HG03060 (cell line): Measurements from ENCODE around the gene TBC1D4.
"Not testable (repeated sequence)": the region's sequence is repeated elsewhere in the genome, so short reads cannot be mapped to it uniquely, and the experiment has no call there.

Source experiments
- ATAC-seq: cut with Tn5 transposase; IDR thresholded peaks from one replicate; pipeline ENCODE4 v1.9.1; 2021; ENCODE audit warnings: low read depth, moderate number of reproducible peaks; ENCODE audit not compliant: unreplicated experiment

TBC1D4 gene

DNA sequence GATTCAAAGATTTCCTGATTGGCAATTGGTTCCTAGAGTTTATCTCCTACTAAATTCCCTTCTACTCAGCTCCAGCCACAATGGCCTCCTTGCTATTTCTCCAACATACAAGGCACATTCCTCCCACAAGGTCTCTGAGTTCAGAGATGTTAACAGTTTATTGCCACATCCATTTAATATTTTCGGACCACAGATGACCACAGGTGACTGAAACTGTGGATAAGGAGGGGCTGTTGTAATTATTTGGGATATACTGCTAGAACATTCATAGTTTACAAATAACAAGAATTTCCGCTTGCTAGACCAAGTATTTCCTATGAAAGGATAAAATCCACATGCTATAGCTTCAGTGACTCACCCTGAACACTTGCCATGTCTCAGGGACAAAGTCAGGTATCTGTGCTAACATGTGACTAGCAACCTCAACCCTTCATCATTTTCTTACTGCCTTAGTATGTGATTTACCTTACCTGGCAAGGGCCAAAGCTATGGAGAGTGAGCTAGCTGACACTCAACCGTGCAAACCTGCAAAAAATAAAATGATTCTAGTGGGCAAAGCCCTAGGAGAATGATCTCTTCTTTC is 117.7 kb downstream of the TBC1D4 start:
- no peak for ATAC-seq

DNA sequence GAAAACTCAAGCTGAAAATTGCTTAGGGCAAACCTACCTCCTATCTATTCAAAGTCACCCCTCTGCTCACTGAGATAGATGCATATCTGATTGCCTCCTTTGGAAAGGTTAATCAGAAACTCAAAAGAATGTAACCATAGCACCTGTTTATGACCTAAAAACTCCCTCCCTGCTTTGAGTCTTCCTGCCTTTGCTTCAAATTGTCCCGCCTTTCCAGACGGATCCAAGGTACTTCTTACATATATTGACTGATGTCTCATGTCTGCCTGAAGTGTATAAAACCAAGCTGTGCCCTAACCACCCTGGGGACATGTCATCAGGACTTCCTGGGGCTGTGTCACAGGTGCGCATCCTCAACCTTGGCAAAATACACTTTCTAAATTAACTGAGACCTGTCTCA is 118.6 kb downstream of the TBC1D4 start:
- no peak for ATAC-seq

GRCh38 chr13:75362026-75362425 is 119.9 kb downstream of the TBC1D4 start:
- ATAC-seq, result no peak

- no peak for ATAC-seq
These were observed 121.8 kb downstream of the TBC1D4 start for GRCh38 chr13:75360170-75360569.

- ATAC-seq, result no peak
These were observed 122.7 kb downstream of the TBC1D4 start for GRCh38 chr13:75359266-75359665.

- ATAC-seq, result peak; percentile 50
These were observed 124.2 kb downstream of the TBC1D4 start for GRCh38 chr13:75357576-75358289.

DNA sequence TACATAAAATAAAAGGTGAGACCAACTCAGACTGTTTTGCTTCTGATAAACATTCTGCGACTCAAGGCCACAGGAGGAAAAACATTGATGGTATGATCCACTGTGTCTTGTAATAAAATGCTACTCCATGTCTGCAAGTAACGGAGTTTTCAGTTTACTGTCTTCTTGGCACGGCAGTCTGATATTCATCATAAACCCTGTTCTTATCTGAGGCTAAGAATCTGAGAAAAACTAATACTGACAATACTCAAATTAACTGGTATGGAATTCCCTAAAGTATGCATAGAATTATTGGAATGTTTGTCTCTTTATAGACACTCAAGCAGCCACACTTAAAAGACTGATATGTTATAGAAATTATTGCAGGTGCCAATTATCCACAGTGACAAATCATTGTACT is 125.5 kb downstream of the TBC1D4 start:
- no peak for ATAC-seq

- no peak for ATAC-seq
These were observed 126.4 kb downstream of the TBC1D4 start for GRCh38 chr13:75355609-75356008.

DNA sequence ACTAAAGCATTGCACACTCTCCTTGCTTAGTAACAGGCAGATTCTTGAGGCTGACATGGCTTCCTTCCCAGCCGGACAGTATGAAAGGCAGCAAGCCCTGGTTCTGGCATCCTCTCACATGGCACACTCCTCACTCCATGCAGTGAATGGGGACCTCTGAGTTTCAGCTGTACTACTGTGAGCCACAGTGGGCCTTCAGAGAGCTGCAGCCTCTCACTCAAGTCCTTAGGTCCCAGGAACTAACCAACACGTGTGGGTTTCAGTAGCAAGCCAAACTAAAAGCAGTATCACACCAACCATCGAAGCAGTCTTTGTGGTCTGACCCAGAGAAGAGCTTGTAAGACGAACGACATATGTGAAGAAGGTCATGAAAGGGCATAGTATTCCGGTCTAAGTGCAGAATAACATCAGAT is 128.2 kb downstream of the TBC1D4 start:
- ATAC-seq, result peak; percentile 63

- ATAC-seq, result no peak
These were observed 129.2 kb downstream of the TBC1D4 start for GRCh38 chr13:75352641-75353327.

DNA sequence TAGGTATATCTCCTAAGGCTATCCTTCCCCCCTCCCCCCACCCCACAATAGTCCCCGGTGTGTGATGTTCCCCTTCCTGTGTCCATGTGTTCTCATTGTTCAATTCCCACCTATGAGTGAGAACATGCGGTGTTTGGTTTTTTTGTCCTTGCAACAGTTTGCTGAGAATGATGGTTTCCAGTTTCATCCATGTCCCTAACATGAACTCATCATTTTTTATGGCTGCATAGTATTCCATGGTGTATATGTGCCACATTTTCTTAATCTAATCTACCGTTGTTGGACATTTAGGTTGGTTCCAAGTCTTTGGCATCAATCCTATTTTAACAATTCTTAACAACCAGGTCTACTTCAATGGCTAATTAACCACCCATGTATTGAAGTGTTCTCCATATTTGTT is 130.4 kb downstream of the TBC1D4 start:
- not testable (repeated sequence) for ATAC-seq

- no peak for ATAC-seq
These were observed 134.0 kb downstream of the TBC1D4 start for GRCh38 chr13:75347925-75348324.

GRCh38 chr13:75347457-75347856 is 134.5 kb downstream of the TBC1D4 start:
- no peak for ATAC-seq

GRCh38 chr13:75345193-75345592 is 136.8 kb downstream of the TBC1D4 start:
- no peak for ATAC-seq

DNA sequence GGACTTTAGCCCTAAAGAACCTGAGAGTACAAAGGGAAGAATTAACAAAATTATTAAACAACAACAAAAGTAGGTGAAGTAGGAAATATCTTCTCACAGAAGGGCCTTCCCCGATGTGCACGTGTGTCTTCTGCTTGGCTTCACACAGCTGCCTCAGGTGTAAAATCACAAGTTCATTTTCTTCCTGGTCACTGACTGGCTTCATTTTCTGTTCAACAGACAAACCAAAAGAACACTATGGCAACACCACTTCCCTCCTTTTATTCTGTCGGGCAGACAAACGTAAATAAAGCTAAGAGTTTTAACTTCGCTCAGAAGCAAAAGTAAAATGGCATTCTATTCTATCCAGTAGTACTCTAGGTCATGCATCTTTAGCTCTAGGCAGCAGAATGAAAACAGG is 140.9 kb downstream of the TBC1D4 start:
- ATAC-seq, result peak; percentile 82

DNA sequence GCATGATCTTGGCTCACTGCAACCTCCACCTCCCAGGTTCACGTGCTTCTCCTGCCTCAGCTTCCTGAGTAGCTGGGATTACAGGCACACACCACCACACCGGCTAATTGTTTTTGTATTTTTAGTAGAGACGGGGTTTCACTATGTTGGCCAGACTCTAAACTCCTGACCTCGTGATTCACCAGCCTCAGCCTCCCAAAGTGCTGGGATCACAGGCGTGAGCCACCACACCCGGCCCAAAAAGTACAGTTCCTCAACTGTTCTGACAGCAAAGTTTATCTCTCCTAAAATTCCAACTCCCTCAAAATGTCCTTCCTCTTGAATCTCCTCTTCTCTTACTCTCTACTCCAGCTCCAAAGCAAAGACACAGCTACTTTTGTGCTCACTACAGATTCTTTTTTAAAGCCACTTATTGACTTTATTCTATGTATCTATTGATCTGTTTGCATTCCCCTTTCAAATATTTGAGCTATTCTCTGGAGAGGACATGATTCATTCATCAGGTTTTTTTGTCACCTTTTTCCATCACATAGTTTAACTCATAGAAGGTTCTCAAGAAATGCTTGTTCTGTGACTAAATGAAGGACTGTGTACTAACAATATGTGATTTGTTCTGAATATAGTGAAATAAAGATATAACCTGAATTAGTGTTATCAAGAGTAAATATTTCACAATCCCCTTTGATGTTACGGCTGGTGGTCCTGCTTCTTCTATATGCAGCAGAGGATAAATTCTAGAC is 142.2 kb downstream of the TBC1D4 start:
- ATAC-seq, result no peak

- no peak for ATAC-seq
These were observed 147.1 kb downstream of the TBC1D4 start for GRCh38 chr13:75334634-75335447.

GRCh38 chr13:75333103-75333502 is 148.9 kb downstream of the TBC1D4 start:
- ATAC-seq, result no peak

GRCh38 chr13:75331792-75332349 is 150.1 kb downstream of the TBC1D4 start:
- ATAC-seq, result no peak

GRCh38 chr13:75330770-75331169 is 151.2 kb downstream of the TBC1D4 start:
- ATAC-seq, result no peak
